Aorta (tissue), 5 donors: Measurements from ENCODE around the gene SRGAP3. TPM values are rescaled to one million over a fixed set of nuclear protein-coding genes. Genes with fewer than 3 reads are reported as not detected.

Experiments
- ATAC-seq: fragments of 200-7000 bp; cut with Tn5 transposase; one replicate; pipeline ENCODE4 v1.9.1; 2022; ENCODE audit warnings: moderate library complexity; ENCODE audit not compliant: low FRiP score
- DNase-seq, 2 donors: peaks; one replicate each; pipeline ENCODE4 v3.0.0-alpha.2; 2020
- H3K27ac ChIP-seq, 2 donors: one replicate each; pipeline ENCODE4 v1.5.1; 2013; ENCODE audit warnings: low read length in 2 of 2, mild to moderate bottlenecking in 2 of 2, moderate library complexity in 2 of 2, control low read depth in 1 of 2, inconsistent platforms in 1 of 2, low read depth in 1 of 2
- H3K27me3 ChIP-seq, 2 donors: one replicate each; pipeline ENCODE4 v1.6.1; 2013; ENCODE audit warnings: control low read depth in 1 of 2, low read length in 1 of 2, mild to moderate bottlenecking in 1 of 2, moderate library complexity in 1 of 2; ENCODE audit not compliant: insufficient read depth in 2 of 2, control insufficient read depth in 1 of 2
- H3K36me3 ChIP-seq, 2 donors: one replicate each; pipeline ENCODE4 v1.6.1; 2013; ENCODE audit warnings: control low read depth in 1 of 2, low read length in 1 of 2, mild to moderate bottlenecking in 1 of 2; ENCODE audit not compliant: insufficient read depth in 2 of 2, control insufficient read depth in 1 of 2
- H3K4me1 ChIP-seq, 2 donors: one replicate each; pipeline ENCODE4 v1.6.1; 2013; ENCODE audit warnings: low read length in 2 of 2, control low read depth in 1 of 2, mild to moderate bottlenecking in 1 of 2, moderate library complexity in 1 of 2; ENCODE audit not compliant: insufficient read depth in 2 of 2, control insufficient read depth in 1 of 2
- H3K4me3 ChIP-seq, 2 donors: one replicate each; pipeline ENCODE4 v1.5.1; 2013; ENCODE audit warnings: low read length in 2 of 2, control low read depth in 1 of 2, mild to moderate bottlenecking in 1 of 2
- H3K9me3 ChIP-seq: one replicate; pipeline ENCODE4 v1.6.1; 2013; ENCODE audit warnings: mild to moderate bottlenecking, low read length; ENCODE audit not compliant: control insufficient read depth
- WGBS, 2 donors: extraction: QIAGEN DNeasy Blood & Tissue Kit; methylation state at CpG; one replicate each; pipeline ENCODE4 v1.1.7; 2013; 5-methylcytosine and 5-hydroxymethylcytosine counted together
- intact Hi-C, 2 donors: fragments of 100-400 bp; cut with DNase I; formaldehyde crosslinking; loops; one replicate each; pipeline versions ENCODE4 v1.14.2 to v1.15.0; 2022
- polyA plus RNA-seq, 2 donors: library from polyadenylated mRNA; stranded (reverse); fragments of 200-250 nt; gene quantifications; one replicate each; pipeline ENCODE4 v1.2.3, GENCODE V29; 2013
- total RNA-seq, 2 donors: library from RNA; stranded (reverse); fragmentation: NEBNext Ultra II Directional; extraction: Animal tissue kit (Norgen Biotek cat#: 25700); gene quantifications; one replicate each; pipeline ENCODE4 v1.2.1, GENCODE V29; 2021
- donor health status: healthy with polysubstance abuse.
- donor health status: Bipolar disorder and iron deficiency.
- donor health status: DM: no; HTN: no; CAD: no.
- donor health status: DM: no; HTN: no; CAD: no.
- donor health status: DM: yes; HTN: yes; CAD: no.

The SRGAP3 gene
- total and polyA plus RNA-seq, 4 donors: 0.26 to 11.7 (median 1.3) TPM

- intact Hi-C loops: no loop called here
- DNase-seq (no peak), ATAC-seq (no peak)
- WGBS, 2 donors: 96 to 97% methylated on average over 3 of the region's 3 CpGs
- no peak overlapping the region for H3K4me3 ChIP-seq
- H3K9me3 ChIP-seq: no peaks in the 10 kb centered on the region
- no peaks in the 10 kb centered on the region for H3K27me3 ChIP-seq
- H3K4me1 ChIP-seq: no peaks in the 10 kb centered on the region
- H3K27ac ChIP-seq: no peak overlapping the region
- H3K36me3 ChIP-seq: no peaks in the 10 kb centered on the region
Observed at GRCh38 chr3:9195390-9195789, 54.1 kb downstream of the SRGAP3 start.

- Histone ChIP-seq H3K36me3 (no peaks in the 10 kb centered on the region), H3K4me3 (no peak overlapping the region), H3K4me1 (no peaks in the 10 kb centered on the region), H3K27ac (no peak overlapping the region), H3K27me3 (no peaks in the 10 kb centered on the region), H3K9me3 (no peaks in the 10 kb centered on the region)
- DNase-seq (no peak), ATAC-seq (no peak)
- intact Hi-C loops: no loop called here
- 41 to 49% methylated on average over 4 of the region's 4 CpGs for WGBS, 2 donors
Observed at GRCh38 chr3:9194509-9195184, 54.8 kb downstream of the SRGAP3 start.

DNA sequence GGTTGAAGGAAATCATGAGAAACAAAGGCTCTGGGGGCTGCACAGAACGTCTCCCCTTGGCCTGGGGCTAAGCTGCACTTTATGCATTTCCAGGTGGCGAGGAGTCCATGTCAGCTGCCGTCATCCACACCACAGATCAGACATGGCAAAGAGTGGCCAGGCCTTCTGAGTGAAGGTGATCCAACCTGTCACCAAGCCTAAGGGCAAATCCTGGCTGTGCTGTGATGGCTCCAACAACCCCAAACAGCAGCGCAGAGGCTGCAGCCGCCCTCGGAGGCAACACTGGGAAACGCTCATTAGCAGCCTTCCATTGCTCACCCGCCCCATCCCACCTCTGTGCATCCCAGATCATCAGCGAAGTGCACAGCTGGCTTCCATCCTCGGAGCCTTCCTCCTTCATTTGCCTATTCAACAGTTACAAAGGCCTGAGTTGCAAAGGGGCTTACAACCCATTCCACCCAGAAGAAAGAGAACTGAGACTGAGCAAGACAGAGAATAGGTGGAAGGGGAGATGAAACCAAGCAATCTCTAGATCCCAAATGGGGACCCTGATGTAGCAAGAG lies 55.7 kb downstream of the SRGAP3 start:
- WGBS, 2 donors: 91 to 95% methylated on average over 10 of the region's 10 CpGs
- H3K27ac ChIP-seq: no peak overlapping the region
- H3K36me3 ChIP-seq: no peaks in the 10 kb centered on the region
- no peak overlapping the region for H3K4me3 ChIP-seq
- DNase-seq (no peak), ATAC-seq (no peak)
- intact Hi-C loops: no loop called here
- H3K9me3 ChIP-seq: no peaks in the 10 kb centered on the region
- H3K27me3 ChIP-seq: no peaks in the 10 kb centered on the region
- no peaks in the 10 kb centered on the region for H3K4me1 ChIP-seq

GRCh38 chr3:9193211-9193610 lies 56.2 kb downstream of the SRGAP3 start:
- WGBS, 2 donors: 94 to 96% methylated on average over 4 of the region's 4 CpGs
- Histone ChIP-seq H3K27me3 (no peaks in the 10 kb centered on the region), H3K27ac (no peak overlapping the region), H3K4me1 (no peaks in the 10 kb centered on the region), H3K9me3 (no peaks in the 10 kb centered on the region), H3K4me3 (no peak overlapping the region), H3K36me3 (no peaks in the 10 kb centered on the region)
- DNase-seq (no peak), ATAC-seq (no peak)
- intact Hi-C loops: no loop called here

GRCh38 chr3:9192248-9193025 lies 57.0 kb downstream of the SRGAP3 start:
- Histone ChIP-seq H3K36me3 (no peaks in the 10 kb centered on the region), H3K27me3 (no peaks in the 10 kb centered on the region)

GRCh38 chr3:9190276-9190675 lies 59.2 kb downstream of the SRGAP3 start:
- WGBS, 2 donors: 92% methylated on average over 8 of the region's 8 CpGs
- no peaks in the 10 kb centered on the region for H3K9me3 ChIP-seq
- no peak overlapping the region for H3K27ac ChIP-seq
- no peak for ATAC-seq
- intact Hi-C loops: no loop called here
- DNase-seq: no peak
- no peaks in the 10 kb centered on the region for H3K27me3 ChIP-seq
- no peak overlapping the region for H3K4me3 ChIP-seq
- no peaks in the 10 kb centered on the region for H3K4me1 ChIP-seq
- no peaks in the 10 kb centered on the region for H3K36me3 ChIP-seq

More at GRCh38 chr3:9192248-9193025, 57.0 kb downstream of the SRGAP3 start:
- H3K4me3 ChIP-seq: no peak overlapping the region
- intact Hi-C loops: no loop called here
- H3K9me3 ChIP-seq: no peaks in the 10 kb centered on the region
- no peak overlapping the region for H3K27ac ChIP-seq
- ATAC-seq: no peak
- 86 to 89% methylated on average over 9 of the region's 9 CpGs for WGBS, 2 donors
- no peaks in the 10 kb centered on the region for H3K4me1 ChIP-seq
- DNase-seq: no peak

DNA sequence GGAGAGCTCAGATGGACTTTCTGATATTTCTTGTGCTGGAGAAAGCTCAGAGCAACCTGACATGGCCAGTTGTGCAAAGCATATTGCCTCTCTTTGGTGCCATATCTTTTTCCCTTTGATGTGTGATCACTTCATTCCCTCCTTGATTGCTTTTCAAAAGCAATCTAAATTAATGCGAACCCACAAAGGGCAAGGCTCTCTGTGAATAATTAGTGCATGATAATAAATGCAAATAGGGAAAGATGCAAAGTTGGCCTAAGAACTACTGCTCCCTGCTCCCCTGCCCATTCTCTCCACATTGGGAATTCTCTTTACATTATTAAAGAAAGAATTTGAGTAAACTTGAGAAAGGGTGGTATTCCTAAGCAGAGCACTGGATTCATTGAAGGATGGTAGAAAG lies 60.9 kb downstream of the SRGAP3 start:
- no peaks in the 10 kb centered on the region for H3K4me1 ChIP-seq
- DNase-seq (no peak), ATAC-seq (no peak)
- no peaks in the 10 kb centered on the region for H3K36me3 ChIP-seq
- no peak overlapping the region for H3K4me3 ChIP-seq
- intact Hi-C loops: no loop called here
- H3K27me3 ChIP-seq: no peaks in the 10 kb centered on the region
- H3K27ac ChIP-seq: no peak overlapping the region
- no peaks in the 10 kb centered on the region for H3K9me3 ChIP-seq
- WGBS, 2 donors: 95 to 97% methylated on average over 1 of the region's 1 CpG

DNA sequence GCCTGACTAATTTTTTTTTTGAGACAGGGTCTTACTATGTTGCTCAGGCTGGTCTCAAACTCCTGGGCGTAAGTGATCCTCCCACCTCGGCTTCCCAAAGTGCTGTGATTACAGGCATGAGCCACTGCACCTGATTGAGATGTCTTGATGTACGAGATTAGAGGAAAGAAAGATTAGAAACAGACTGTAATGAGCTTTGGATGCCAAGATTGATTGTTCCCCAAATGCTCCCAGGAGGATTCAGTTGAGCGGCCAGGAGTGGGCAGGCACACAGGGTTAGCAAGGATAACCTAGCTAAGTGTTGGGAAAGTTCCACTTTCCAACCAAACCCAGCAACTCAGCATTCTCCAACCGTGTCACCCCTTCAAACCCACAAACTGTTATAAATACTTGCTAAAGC lies 63.7 kb downstream of the SRGAP3 start:
- Histone ChIP-seq H3K27me3 (no peaks in the 10 kb centered on the region), H3K4me1 (no peaks in the 10 kb centered on the region), H3K27ac (no peak overlapping the region), H3K9me3 (no peaks in the 10 kb centered on the region), H3K36me3 (no peaks in the 10 kb centered on the region), H3K4me3 (no peak overlapping the region)
- intact Hi-C loops: no loop called here
- DNase-seq: no peak
- no peak for ATAC-seq
- 91 to 92% methylated on average over 5 of the region's 5 CpGs for WGBS, 2 donors

DNA sequence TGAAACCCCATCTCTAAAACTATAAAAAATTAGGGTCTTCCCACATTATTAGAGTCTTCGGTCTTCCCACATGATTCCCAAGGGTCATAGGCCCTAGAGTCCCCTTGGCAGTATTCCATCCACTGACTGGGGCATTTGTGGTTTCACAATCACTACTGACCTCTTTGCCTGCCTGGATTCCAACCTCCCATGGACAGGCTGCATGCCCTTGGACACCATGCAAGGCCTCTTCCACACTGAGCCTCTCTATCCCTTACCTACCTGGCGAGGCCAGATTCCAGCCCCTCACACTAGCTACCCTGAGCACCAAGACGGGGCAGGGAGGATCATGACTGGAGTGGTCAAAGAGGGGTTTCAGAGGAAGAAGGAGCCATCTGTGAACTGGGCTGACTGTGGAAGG lies 64.4 kb downstream of the SRGAP3 start:
- H3K4me3 ChIP-seq: no peak overlapping the region
- H3K4me1 ChIP-seq: no peaks in the 10 kb centered on the region
- no peaks in the 10 kb centered on the region for H3K36me3 ChIP-seq
- no peaks in the 10 kb centered on the region for H3K27me3 ChIP-seq
- WGBS, 2 donors: 96 to 98% methylated on average over 3 of the region's 3 CpGs
- intact Hi-C loops: no loop called here
- DNase-seq (no peak), ATAC-seq (no peak)
- H3K27ac ChIP-seq: no peak overlapping the region
- H3K9me3 ChIP-seq: no peaks in the 10 kb centered on the region
